ENCODE measurements around the gene HMCN2. TPM values are rescaled to one million over a fixed set of nuclear protein-coding genes. Genes with fewer than 3 reads are reported as not detected.
"Not testable (repeated sequence)": the region's sequence is repeated elsewhere in the genome, so short reads cannot be mapped to it uniquely, and the experiment has no call there.

Gene HMCN2
- total RNA-seq, 2 donors from 2014 or later = 1.3 to 7.3 TPM

- TF ChIP-seq, protein P1, sequence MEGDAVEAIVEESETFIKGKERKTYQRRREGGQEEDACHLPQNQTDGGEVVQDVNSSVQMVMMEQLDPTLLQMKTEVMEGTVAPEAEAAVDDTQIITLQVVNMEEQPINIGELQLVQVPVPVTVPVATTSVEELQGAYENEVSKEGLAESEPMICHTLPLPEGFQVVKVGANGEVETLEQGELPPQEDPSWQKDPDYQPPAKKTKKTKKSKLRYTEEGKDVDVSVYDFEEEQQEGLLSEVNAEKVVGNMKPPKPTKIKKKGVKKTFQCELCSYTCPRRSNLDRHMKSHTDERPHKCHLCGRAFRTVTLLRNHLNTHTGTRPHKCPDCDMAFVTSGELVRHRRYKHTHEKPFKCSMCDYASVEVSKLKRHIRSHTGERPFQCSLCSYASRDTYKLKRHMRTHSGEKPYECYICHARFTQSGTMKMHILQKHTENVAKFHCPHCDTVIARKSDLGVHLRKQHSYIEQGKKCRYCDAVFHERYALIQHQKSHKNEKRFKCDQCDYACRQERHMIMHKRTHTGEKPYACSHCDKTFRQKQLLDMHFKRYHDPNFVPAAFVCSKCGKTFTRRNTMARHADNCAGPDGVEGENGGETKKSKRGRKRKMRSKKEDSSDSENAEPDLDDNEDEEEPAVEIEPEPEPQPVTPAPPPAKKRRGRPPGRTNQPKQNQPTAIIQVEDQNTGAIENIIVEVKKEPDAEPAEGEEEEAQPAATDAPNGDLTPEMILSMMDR (IDR thresholded peaks at IDR 0.05) = no peak
- no peak overlapping the region for H3K4me3 ChIP-seq
Observed at GRCh38 chr9:130340011-130340410, 74.5 kb downstream of the HMCN2 start.

DNA sequence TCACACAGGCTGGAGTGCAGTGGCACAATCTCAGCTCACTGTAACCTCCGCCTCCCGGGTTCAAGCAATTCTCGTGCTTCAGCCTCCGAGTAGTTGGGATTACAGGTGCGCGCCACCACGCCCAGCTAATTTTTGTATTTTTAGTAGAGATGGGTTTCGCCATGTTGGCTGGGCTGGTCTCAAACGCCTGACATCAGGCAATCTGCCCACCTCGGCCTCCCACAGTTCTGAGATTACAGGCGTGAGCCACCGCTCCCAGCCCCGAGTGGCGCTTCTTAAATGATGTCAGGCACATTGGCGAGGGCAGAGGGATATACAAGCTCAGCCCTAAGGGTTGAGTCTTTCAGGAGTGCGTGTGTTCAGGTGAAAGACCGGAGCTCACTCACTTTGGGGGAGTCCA is 75.0 kb downstream of the HMCN2 start:
- not testable (repeated sequence) for H3K27ac ChIP-seq; H3K36me3 ChIP-seq; DNase-seq (ENCODE audit: low spot score); H3K4me1 ChIP-seq; H3K4me3 ChIP-seq; H3K9me3 ChIP-seq; H3K27me3 ChIP-seq

More at GRCh38 chr9:130340011-130340410, 74.5 kb downstream of the HMCN2 start:
- Histone ChIP-seq H3K4me1 (no peaks in the 10 kb centered on the region), H3K9me3 (no peaks in the 10 kb centered on the region), H3K36me3 (no peaks in the 10 kb centered on the region), H3K27ac (no peak overlapping the region), H3K27me3 (no peaks in the 10 kb centered on the region)
- DNase-seq (ENCODE audit: low spot score) = no peak

- H3K27me3 ChIP-seq = no peaks in the 10 kb centered on the region
Observed at GRCh38 chr9:130341128-130341527, 75.6 kb downstream of the HMCN2 start.

GRCh38 chr9:130341839-130342713 is 76.5 kb downstream of the HMCN2 start:
- TF ChIP-seq, protein P1 (IDR thresholded peaks at IDR 0.05) = no peak

More at GRCh38 chr9:130341128-130341527, 75.6 kb downstream of the HMCN2 start:
- Histone ChIP-seq H3K27ac (no peak overlapping the region), H3K9me3 (no peaks in the 10 kb centered on the region), H3K36me3 (no peaks in the 10 kb centered on the region), H3K4me3 (no peak overlapping the region), H3K4me1 (no peaks in the 10 kb centered on the region)
- TF ChIP-seq, protein P1 (IDR thresholded peaks at IDR 0.05) = no peak
- DNase-seq (ENCODE audit: low spot score) = no peak

DNA sequence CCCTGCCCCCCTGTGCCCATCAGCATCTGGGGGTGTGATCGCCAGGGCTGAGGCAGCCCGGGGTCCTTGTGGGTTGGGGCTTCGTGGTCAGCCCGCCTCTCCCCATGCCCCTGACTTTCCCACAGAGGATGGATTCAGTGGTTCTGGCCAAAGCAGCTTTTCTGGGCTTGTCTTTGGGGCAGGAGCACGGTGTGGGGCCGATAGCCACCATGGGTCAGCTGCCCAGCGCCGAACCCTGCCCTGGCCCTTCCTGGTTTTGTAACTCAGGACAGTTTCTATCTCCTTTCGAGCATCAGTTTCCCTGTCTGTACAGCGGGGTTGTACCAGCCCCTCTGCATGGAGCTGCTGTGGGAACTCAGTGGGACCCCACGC is 77.1 kb downstream of the HMCN2 start:
- no peak overlapping the region for H3K27ac ChIP-seq
- DNase-seq (ENCODE audit: low spot score) = no peak
- no peaks in the 10 kb centered on the region for H3K36me3 ChIP-seq
- no peaks in the 10 kb centered on the region for H3K27me3 ChIP-seq
- H3K9me3 ChIP-seq = no peaks in the 10 kb centered on the region
- TF ChIP-seq, protein P1 (IDR thresholded peaks at IDR 0.05) = no peak
- H3K4me3 ChIP-seq = no peak overlapping the region
- no peaks in the 10 kb centered on the region for H3K4me1 ChIP-seq

More at GRCh38 chr9:130341839-130342713, 76.5 kb downstream of the HMCN2 start:
- Histone ChIP-seq H3K4me1 (no peaks in the 10 kb centered on the region), H3K36me3 (no peaks in the 10 kb centered on the region), H3K27ac (no peak overlapping the region), H3K27me3 (no peaks in the 10 kb centered on the region), H3K4me3 (no peak overlapping the region), H3K9me3 (no peaks in the 10 kb centered on the region)
- no peak for DNase-seq (ENCODE audit: low spot score)

- no peaks in the 10 kb centered on the region for H3K27me3 ChIP-seq
- H3K9me3 ChIP-seq = no peaks in the 10 kb centered on the region
- H3K4me3 ChIP-seq = no peak overlapping the region
- H3K4me1 ChIP-seq = no peaks in the 10 kb centered on the region
- TF ChIP-seq, protein P1 (IDR thresholded peaks at IDR 0.05) = peak; percentile 75 to 92
- no peaks in the 10 kb centered on the region for H3K36me3 ChIP-seq
- no peak overlapping the region for H3K27ac ChIP-seq
- no peak for DNase-seq (ENCODE audit: low spot score)
Observed at GRCh38 chr9:130343445-130343918, 77.9 kb downstream of the HMCN2 start.

Data from right atrium auricular region (tissue), 2 donors.